HEK293T (cell line): ENCODE data around the gene OPCML.

Source experiments
- ELF4 ChIP-seq: fragments of 450-650 bp; IDR thresholded peaks from 2 replicates; pipeline ENCODE4 v1.6.1; 2017; ENCODE audit warnings: antibody characterized with exemption
- FOXA1 ChIP-seq: fragments of 450-650 bp; IDR thresholded peaks from 2 replicates; pipeline ENCODE4 v1.6.1; 2016; ENCODE audit warnings: mild to moderate bottlenecking
- NFRKB ChIP-seq: fragments of 450-650 bp; IDR thresholded peaks from 2 replicates; pipeline ENCODE4 v1.6.1; 2016; ENCODE audit warnings: mild to moderate bottlenecking, moderate library complexity
- PKNOX1 ChIP-seq: fragments of 450-650 bp; IDR thresholded peaks from 2 replicates; pipeline ENCODE4 v1.6.1; 2016
- TARDBP ChIP-seq: fragments of 450-650 bp; IDR thresholded peaks from 2 replicates; pipeline ENCODE4 v1.6.1; 2016

GRCh38 chr11:132541794-132542193 lies 990.5 kb downstream of the OPCML start:
- TF ChIP-seq FOXA1 (no peak), ELF4 (no peak), TARDBP (no peak), PKNOX1 (no peak), NFRKB (no peak)
